Esophagus mucosa (tissue), 1 donor: ENCODE results near the gene CNTNAP5. TPM values are rescaled to one million over a fixed set of nuclear protein-coding genes. Genes with fewer than 3 reads are reported as not detected.

Experiments used
- ATAC-seq: fragments of 200-7000 bp; cut with Tn5 transposase; one replicate; pipeline ENCODE4 v1.9.1; 2020
- total RNA-seq: library from RNA; stranded (reverse); gene quantifications from one replicate; pipeline ENCODE4 v1.2.4, GENCODE V29; 2023
- donor health status: DM: yes; HTN: yes; CAD: no.

Gene CNTNAP5
- total RNA-seq, 1 donor from 2014 or later, result not detected

- ATAC-seq, result no peak
Measured at GRCh38 chr2:124920448-124920847, 895.4 kb downstream of the CNTNAP5 start.

- ATAC-seq, result no peak
Measured at GRCh38 chr2:124921191-124921590, 896.1 kb downstream of the CNTNAP5 start.

GRCh38 chr2:124923097-124923496 is 898.0 kb downstream of the CNTNAP5 start:
- no peak for ATAC-seq

GRCh38 chr2:124933883-124934282 is 908.8 kb downstream of the CNTNAP5 start:
- ATAC-seq, result no peak

GRCh38 chr2:124953921-124954320 is 928.8 kb downstream of the CNTNAP5 start:
- ATAC-seq, result no peak

- ATAC-seq, result no peak
Measured at GRCh38 chr2:124959581-124959980, 934.5 kb downstream of the CNTNAP5 start.

GRCh38 chr2:124961132-124961531 is 936.0 kb downstream of the CNTNAP5 start:
- ATAC-seq, result no peak
